ENCODE data around the gene GEMIN7.
"Not testable (repeated sequence)": the region's sequence is repeated elsewhere in the genome, so short reads cannot be mapped to it uniquely, and the experiment has no call there.

Gene GEMIN7

GRCh38 chr19:45104658-45105349 lies 25.7 kb downstream of the GEMIN7 start:
- DNase-seq (ENCODE audit: low read depth): no peak

GRCh38 chr19:45106363-45106762 lies 27.3 kb downstream of the GEMIN7 start:
- not testable (repeated sequence) for DNase-seq (ENCODE audit: low read depth)

- DNase-seq (ENCODE audit: low read depth): peak; percentile 79
Measured at GRCh38 chr19:45107621-45108150, 28.6 kb downstream of the GEMIN7 start.

- no peak for DNase-seq (ENCODE audit: low read depth)
Measured at GRCh38 chr19:45110851-45111266, 31.8 kb downstream of the GEMIN7 start.

- no peak for DNase-seq (ENCODE audit: low read depth)
Measured at GRCh38 chr19:45112111-45112827, 33.2 kb downstream of the GEMIN7 start.

GRCh38 chr19:45113628-45114027 lies 34.6 kb downstream of the GEMIN7 start:
- no peak for DNase-seq (ENCODE audit: low read depth)

GRCh38 chr19:45114116-45114515 lies 35.1 kb downstream of the GEMIN7 start:
- DNase-seq (ENCODE audit: low read depth): no peak

- no peak for DNase-seq (ENCODE audit: low read depth)
Measured at GRCh38 chr19:45115809-45116615, 37.0 kb downstream of the GEMIN7 start.

GRCh38 chr19:45117167-45117594 lies 38.1 kb downstream of the GEMIN7 start:
- peak; percentile 76 for DNase-seq (ENCODE audit: low read depth)

GRCh38 chr19:45117671-45118070 lies 38.6 kb downstream of the GEMIN7 start:
- DNase-seq (ENCODE audit: low read depth): peak; percentile 44

GRCh38 chr19:45118106-45118505 lies 39.0 kb downstream of the GEMIN7 start:
- DNase-seq (ENCODE audit: low read depth): no peak

GRCh38 chr19:45118591-45119355 lies 39.7 kb downstream of the GEMIN7 start:
- not testable (repeated sequence) for DNase-seq (ENCODE audit: low read depth)

GRCh38 chr19:45119582-45119981 lies 40.5 kb downstream of the GEMIN7 start:
- no peak for DNase-seq (ENCODE audit: low read depth)

- no peak for DNase-seq (ENCODE audit: low read depth)
Measured at GRCh38 chr19:45121827-45122345, 42.8 kb downstream of the GEMIN7 start.

- no peak for DNase-seq (ENCODE audit: low read depth)
Measured at GRCh38 chr19:45122832-45123231, 43.8 kb downstream of the GEMIN7 start.

- no peak for DNase-seq (ENCODE audit: low read depth)
Measured at GRCh38 chr19:45123440-45123850, 44.4 kb downstream of the GEMIN7 start.

GRCh38 chr19:45124021-45124420 lies 45.0 kb downstream of the GEMIN7 start:
- no peak for DNase-seq (ENCODE audit: low read depth)

- DNase-seq (ENCODE audit: low read depth): no peak
Measured at GRCh38 chr19:45125360-45125759, 46.3 kb downstream of the GEMIN7 start.

- DNase-seq (ENCODE audit: low read depth): peak; percentile 41
Measured at GRCh38 chr19:45125975-45126493, 47.0 kb downstream of the GEMIN7 start.

- DNase-seq (ENCODE audit: low read depth): no peak
Measured at GRCh38 chr19:45126654-45127053, 47.6 kb downstream of the GEMIN7 start.

GRCh38 chr19:45128146-45128545 lies 49.1 kb downstream of the GEMIN7 start:
- no peak for DNase-seq (ENCODE audit: low read depth)

Measured in amniotic epithelial cell (primary cell).